ENCODE data around the gene MIP.
"Not testable (repeated sequence)": the region's sequence is repeated elsewhere in the genome, so short reads cannot be mapped to it uniquely, and the experiment has no call there.

Gene MIP

DNA sequence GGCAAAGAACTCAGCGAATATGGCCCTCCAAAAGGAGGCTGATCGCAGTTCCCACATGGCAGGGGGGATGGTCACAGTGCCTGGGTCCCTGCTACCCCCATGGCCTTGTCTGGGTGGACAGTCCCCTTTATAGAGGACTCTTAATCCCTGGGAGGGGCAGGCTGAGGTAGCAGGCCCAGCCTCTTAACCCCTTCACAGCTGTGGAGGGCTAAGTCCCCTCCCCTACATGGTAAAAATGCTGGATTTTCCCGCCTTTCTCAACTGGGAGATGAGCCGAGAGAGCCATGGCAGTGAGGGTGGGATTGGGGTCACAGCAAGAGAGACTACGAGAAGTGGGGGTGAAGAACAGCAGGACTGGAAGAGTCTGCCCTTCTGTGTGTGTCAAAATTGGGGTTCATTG lies at the start of gene MIP:
Gene MIP (minus strand): TSS at position 101 of the 400 bp plus-strand sequence. CDS start 44 bp downstream, at position 57.
- TF ChIP-seq, protein P1, sequence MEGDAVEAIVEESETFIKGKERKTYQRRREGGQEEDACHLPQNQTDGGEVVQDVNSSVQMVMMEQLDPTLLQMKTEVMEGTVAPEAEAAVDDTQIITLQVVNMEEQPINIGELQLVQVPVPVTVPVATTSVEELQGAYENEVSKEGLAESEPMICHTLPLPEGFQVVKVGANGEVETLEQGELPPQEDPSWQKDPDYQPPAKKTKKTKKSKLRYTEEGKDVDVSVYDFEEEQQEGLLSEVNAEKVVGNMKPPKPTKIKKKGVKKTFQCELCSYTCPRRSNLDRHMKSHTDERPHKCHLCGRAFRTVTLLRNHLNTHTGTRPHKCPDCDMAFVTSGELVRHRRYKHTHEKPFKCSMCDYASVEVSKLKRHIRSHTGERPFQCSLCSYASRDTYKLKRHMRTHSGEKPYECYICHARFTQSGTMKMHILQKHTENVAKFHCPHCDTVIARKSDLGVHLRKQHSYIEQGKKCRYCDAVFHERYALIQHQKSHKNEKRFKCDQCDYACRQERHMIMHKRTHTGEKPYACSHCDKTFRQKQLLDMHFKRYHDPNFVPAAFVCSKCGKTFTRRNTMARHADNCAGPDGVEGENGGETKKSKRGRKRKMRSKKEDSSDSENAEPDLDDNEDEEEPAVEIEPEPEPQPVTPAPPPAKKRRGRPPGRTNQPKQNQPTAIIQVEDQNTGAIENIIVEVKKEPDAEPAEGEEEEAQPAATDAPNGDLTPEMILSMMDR (IDR thresholded peaks at IDR 0.05; ENCODE audit: extremely low read depth, insufficient read depth, missing control alignments): no peak
- in situ Hi-C loops (cut with MboI; ENCODE audit: low pct_unique_long_range_greater_than_20kb, low sequenced_read_pairs, unreplicated experiment): no loop called here
- DNase-seq (ENCODE audit: low spot score): no peak

DNA sequence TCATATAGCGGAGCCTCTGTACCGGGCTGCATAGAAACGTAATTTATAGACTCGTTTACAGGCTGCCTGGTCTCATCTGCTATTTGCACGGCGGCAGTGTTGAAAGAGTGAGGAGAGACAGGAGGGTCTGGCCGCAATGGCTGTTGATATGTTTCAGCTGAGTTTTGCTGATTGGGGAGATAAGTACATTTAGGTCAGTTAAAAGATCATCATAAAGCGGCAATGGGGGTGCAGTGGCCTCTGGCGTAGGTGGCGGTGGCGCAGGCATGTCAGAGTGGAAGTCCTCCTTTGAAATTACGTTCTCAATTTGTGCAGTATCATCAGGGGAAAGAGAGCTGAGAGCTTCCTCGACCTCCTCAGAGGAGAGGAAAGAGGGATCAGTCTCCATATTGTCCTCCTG lies 45.4 kb upstream of the MIP start:
- in situ Hi-C loops (cut with MboI; ENCODE audit: low pct_unique_long_range_greater_than_20kb, low sequenced_read_pairs, unreplicated experiment); DNase-seq (ENCODE audit: low spot score): not testable (repeated sequence)

DNA sequence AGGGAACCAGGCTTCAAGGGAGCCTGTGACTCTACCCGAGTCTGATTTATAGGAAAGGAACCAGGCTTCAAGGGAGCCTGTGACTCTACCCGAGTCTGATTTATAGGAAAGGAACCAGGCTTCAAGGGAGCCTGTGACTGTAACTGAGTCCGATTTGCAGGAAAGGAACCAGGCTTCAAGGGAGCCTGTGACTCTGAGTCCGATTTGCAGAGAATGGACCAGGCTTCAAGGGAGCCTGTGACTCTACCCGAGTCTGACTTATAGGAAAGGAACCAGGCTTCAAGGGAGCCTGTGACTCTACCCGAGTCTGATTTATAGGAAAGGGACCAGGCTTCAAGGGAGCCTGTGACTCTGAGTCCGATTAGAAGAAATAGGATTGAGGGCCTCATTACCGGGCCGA lies 45.0 kb upstream of the MIP start:
- in situ Hi-C loops (cut with MboI; ENCODE audit: low pct_unique_long_range_greater_than_20kb, low sequenced_read_pairs, unreplicated experiment); DNase-seq (ENCODE audit: low spot score): not testable (repeated sequence)

DNA sequence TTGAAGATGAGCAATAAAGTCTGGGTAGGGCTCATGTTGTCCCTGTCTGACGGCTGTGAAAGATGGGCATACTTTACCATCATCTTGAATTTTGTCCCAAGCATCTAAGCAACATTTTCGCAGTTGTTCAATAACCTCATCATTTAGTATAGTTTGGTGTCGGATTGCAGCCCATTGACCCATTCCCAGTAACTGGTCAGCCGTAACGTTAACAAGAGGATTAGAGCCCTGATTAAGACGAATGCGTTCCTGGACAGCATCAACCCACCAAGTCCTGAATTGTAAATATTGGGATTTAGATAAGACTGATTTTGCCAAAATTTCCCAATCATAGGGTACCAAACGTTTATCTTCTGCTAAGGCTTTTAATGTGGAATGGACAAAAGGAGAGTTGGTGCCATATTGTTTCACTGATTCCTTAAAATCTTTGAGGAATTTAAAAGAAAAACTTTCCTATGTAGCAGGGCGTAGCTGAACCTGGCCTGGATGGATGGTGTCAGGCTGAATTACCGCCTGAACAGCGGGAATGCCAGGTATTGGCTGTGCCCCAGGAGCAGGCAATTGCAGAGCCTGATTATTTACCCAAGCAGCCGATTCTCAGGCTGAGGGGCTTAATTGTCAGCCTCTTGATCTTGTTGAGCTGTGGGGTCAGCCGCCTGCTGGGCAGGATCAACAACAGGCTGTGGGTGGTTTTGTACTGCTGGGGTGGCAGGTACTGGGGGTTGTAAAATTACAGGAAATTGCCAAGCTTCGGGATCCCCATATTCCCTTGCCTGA lies 43.9 kb upstream of the MIP start:
- DNase-seq (ENCODE audit: low spot score): not testable (repeated sequence)

DNA sequence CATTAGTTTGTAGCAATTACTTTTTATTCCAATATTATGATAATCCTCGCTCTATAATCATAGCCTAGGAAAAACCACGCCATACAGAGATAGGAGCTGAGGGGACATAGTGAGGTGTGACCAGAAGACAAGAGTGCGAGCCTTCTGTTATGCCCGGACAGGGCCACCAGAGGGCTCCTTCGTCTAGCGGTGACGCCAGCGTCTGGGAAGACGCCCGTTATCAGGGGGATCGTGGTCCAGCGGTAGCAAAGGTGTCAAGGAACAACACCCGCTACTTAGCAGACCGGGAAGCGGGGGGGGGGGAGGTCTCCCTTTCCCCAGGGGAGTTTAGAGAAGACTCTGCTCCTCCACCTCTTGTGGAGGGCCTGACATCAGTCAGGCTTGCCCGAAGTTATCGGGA lies 42.2 kb upstream of the MIP start:
- DNase-seq (ENCODE audit: low spot score); in situ Hi-C loops (cut with MboI; ENCODE audit: low pct_unique_long_range_greater_than_20kb, low sequenced_read_pairs, unreplicated experiment): not testable (repeated sequence)
- TF ChIP-seq, protein P1 (IDR thresholded peaks at IDR 0.05; ENCODE audit: extremely low read depth, insufficient read depth, missing control alignments): peak; percentile 59

More for the DNA sequence above, 43.9 kb upstream of the MIP start:
- in situ Hi-C loops (cut with MboI; ENCODE audit: low pct_unique_long_range_greater_than_20kb, low sequenced_read_pairs, unreplicated experiment): not testable (repeated sequence)

DNA sequence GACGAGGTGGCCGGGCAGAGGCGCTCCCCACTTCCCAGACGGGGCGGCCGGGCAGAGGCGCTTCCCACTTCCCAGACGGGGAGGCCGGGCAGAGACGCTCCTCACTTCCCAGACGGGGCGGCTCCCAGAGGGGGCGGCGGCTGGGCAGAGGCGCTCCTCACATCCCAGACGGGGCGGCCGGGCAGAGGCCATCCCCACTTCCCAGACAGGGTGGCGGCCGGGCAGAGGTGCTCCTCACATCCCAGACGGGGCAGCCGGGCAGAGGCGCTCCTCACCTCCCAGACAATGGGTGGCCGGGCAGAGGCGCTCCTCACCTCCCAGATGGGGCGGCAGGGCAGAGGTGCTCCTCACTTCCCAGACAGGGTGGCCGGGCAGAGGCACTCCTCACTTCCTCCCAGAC lies 40.0 kb upstream of the MIP start:
- in situ Hi-C loops (cut with MboI; ENCODE audit: low pct_unique_long_range_greater_than_20kb, low sequenced_read_pairs, unreplicated experiment): not testable (repeated sequence)

DNA sequence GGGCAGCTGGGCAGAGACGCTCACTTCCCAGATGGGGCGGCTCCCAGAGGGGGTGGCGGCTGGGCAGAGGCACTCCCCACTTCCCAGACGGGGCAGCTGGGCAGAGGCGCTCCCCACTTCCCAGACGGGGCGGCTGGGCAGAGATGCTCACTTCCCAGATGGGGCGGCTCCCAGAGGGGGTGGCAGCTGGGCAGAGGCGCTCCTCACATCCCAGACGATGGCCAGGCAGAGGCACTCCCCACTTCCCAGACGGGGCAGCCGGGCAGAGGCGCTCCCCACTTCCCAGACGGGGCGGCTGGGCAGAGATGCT lies 39.6 kb upstream of the MIP start:
- in situ Hi-C loops (cut with MboI; ENCODE audit: low pct_unique_long_range_greater_than_20kb, low sequenced_read_pairs, unreplicated experiment); DNase-seq (ENCODE audit: low spot score): not testable (repeated sequence)

More for the DNA sequence above, 40.0 kb upstream of the MIP start:
- DNase-seq (ENCODE audit: low spot score): not testable (repeated sequence)

DNA sequence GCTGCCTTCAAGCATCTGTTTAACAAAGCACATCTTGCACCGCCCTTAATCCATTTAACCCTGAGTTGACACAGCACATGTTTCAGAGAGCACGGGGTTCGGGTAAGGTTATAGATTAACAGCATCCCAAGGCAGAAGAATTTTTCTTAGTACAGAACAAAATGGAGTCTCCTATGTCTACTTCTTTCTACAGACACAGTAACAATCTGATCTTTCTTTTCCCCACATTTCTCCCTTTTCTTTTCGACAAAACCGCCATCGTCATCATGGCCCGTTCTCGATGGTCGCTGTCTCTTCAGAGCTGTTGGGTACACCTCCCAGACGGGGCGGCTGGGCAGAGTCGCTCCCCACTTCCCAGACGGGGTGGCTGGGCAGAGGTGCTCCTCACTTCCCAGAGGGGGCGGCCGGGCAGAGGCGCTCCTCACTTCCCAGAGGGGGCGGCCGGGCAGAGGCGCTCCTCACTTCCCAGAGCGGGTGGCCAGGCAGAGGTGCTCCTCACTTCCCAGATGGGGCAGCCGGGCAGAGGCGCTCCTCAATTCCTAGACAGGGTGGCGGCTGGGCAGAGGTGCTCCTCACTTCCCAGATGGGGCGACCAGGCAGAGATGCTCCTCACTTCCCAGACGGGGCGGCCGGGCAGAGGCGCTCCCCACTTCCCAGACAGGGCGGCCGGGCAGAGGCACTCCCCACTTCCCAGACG lies 39.1 kb upstream of the MIP start:
- DNase-seq (ENCODE audit: low spot score); in situ Hi-C loops (cut with MboI; ENCODE audit: low pct_unique_long_range_greater_than_20kb, low sequenced_read_pairs, unreplicated experiment): not testable (repeated sequence)

DNA sequence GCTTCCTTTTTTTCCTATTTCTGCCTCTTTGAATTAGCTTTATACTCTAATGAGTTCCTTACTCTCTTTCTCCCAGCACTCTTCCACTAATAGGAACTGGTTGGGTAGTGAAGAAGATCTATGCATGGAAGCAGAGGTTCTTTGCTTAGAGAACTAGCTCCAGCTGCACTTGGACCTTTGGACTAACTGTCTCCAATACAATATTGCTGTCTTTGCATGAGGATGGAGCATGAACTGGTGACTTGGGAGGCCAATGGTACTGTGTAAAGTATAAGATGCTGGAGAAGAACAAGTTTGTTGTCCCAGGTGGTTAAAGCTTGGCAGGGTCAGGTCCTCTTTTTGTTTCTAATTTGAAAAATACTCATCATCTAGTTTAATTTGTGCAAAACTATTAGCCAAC lies 35.9 kb upstream of the MIP start:
- TF ChIP-seq, protein P1 (IDR thresholded peaks at IDR 0.05; ENCODE audit: extremely low read depth, insufficient read depth, missing control alignments): no peak
- DNase-seq (ENCODE audit: low spot score): no peak
- in situ Hi-C loops (cut with MboI; ENCODE audit: low pct_unique_long_range_greater_than_20kb, low sequenced_read_pairs, unreplicated experiment): no loop called here
